GM12801 (cell line): ENCODE results near the gene CLEC16A.

Experiments used
- TF ChIP-seq, protein P1 (sequence below): IDR thresholded peaks from one replicate; pipeline ENCODE4 v1.5.1; 2011; ENCODE audit warnings: control low read depth; ENCODE audit not compliant: insufficient read length; ENCODE audit errors: extremely low read depth

The CLEC16A gene

DNA sequence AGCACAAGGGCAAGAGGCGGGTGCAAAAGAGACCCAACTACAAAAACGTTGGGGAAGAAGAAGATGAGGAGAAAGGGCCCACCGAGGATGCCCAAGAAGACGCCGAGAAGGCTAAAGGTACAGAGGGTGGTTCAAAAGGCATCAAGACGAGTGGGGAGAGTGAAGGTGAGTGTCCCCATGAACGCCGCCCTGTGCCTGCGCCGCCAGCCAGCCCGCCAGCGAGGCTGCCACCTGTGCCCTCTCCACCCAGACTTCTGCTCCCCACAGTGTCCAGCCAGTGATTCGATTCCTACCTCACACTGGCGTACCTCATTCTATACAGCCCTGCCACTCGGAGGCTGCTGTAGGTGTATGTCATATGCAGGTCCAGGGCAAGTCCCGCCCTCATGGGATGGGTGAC, 58.8 kb downstream of the CLEC16A start:
- TF ChIP-seq, protein P1, sequence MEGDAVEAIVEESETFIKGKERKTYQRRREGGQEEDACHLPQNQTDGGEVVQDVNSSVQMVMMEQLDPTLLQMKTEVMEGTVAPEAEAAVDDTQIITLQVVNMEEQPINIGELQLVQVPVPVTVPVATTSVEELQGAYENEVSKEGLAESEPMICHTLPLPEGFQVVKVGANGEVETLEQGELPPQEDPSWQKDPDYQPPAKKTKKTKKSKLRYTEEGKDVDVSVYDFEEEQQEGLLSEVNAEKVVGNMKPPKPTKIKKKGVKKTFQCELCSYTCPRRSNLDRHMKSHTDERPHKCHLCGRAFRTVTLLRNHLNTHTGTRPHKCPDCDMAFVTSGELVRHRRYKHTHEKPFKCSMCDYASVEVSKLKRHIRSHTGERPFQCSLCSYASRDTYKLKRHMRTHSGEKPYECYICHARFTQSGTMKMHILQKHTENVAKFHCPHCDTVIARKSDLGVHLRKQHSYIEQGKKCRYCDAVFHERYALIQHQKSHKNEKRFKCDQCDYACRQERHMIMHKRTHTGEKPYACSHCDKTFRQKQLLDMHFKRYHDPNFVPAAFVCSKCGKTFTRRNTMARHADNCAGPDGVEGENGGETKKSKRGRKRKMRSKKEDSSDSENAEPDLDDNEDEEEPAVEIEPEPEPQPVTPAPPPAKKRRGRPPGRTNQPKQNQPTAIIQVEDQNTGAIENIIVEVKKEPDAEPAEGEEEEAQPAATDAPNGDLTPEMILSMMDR, result no peak

DNA sequence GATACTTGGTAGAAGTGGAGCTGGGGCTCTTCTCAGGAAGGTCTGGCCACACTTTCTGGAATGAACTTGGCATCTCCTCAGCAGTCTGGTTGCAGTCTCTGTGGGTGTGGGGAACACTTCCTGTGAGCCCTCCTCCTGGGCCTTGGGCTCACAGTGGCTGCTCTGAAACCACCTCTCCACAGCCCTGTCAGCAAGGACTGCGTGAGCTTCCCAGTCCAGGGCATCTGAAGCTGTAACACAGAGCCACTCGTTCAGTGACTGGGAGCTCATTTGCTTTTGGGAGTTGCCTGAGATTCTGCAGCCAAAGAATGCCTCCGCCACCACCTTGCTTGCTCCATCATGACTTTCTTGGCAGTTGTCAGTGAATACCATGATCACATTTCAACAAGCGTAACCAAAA, 60.0 kb downstream of the CLEC16A start:
- TF ChIP-seq, protein P1, result no peak

DNA sequence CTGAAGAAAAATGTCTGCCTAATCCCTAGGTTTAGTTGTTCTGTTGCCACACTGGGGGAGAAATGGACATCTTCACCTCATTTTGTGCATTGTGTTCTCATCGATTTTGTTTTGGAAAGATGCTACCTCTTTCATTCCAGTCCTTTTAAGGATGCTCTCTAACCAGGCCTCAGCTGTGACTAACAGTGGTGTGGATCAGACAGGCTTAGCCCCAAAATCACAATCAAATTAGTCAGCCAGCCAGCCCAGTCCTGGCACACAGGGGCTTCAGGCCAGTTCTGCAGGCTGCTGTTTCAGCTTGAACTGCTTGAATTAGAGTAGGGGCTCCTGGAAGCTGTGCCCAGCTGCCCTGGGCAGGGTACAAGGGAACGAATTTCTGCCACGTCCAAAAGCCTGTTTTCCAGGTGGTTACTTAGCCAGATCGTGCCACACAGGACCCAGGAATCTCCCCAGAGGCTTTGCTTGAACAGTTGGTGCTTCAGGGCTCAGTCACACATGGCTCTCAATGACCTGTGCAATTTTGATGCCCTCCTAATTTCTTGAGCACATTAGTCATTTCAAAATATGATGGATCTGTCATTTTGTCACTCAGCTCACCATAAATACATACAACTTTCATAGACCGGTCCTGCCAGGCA, 60.7 kb downstream of the CLEC16A start:
- TF ChIP-seq, protein P1, result no peak

DNA sequence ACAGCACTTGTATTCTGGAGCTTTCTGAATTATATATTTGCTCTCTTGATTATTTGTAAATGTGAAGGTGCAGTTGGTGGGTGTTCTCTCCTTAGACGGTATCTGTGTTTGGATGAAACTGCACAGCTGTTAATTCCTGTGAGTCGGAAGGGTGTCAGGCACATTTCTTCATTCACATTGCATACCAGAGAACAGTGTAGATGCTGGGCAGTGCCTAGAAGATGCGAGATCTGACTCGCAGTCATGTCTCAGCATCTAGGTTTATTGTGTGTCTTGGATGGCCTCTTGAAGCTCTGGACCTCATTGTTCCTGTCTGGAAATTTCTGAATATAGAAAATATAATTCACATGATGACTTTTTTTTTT, 61.2 kb downstream of the CLEC16A start:
- TF ChIP-seq, protein P1, result no peak

DNA sequence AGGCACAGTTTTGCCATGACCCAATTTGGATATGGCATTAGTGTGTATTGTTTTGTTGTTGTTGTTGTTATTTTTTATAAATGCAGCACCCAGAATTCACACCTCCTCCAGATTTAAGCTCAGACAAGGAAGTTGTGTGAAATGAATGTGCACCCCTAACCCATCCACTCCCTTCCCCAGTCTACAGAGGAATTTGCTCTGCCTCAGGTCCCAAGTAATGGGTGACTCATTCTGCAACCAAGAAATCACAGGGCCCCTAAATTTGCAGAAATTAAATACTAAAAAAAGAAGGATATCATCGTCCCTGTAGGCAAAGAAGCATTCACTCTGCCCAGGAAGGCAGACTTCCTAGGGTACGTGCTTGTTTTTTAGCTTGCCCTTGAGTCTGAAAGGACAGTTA, 62.3 kb downstream of the CLEC16A start:
- TF ChIP-seq, protein P1, result no peak

- TF ChIP-seq, protein P1, result no peak
These were observed 63.4 kb downstream of the CLEC16A start for GRCh38 chr16:11007714-11008280.

DNA sequence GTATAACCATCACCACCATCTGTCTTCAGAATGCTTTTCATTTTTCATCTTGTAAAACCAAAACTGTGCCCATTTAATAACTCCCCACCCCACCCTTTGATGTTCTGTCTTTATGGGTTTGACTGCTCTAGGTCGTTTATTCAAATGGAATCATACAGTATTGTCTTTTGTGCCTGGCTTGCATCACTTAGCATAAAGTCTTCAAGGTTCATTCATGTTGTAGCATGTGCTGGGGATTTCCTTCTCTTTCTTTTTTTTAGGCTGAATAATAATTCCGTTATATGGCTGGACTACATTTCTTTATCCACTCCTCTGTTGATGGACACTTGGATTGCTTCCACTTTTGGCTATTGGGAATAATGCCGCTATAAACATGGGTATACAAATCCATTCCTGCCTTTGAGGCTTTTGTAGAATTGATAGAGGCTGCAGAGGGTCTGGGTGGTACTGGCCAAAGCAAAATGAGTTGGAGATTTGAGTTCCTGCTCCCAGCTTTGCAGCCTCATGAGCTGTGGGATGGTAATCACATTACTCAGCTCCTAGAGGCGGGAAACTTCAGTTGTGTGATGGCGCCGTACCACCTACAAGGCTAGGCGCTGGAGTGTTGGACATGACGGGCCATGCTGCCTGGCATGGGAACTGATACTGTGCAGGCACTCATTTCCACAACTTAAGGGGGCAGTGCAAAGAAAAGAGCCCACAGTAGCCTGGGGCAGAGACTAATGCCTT, 64.8 kb downstream of the CLEC16A start:
- TF ChIP-seq, protein P1, result no peak
